GM12878 (cell line): ENCODE results near the gene KCTD2.
"Not testable (repeated sequence)": the region's sequence is repeated elsewhere in the genome, so short reads cannot be mapped to it uniquely, and the experiment has no call there.

Experiments used
- CTCF ChIP-seq, 3 experiments: IDR thresholded peaks in 2 of 3; conservative IDR thresholded peaks in 1 of 3; 2 replicates each; pipeline ENCODE4 v1.5.1; 2011; ENCODE audit warnings: low read depth in 3 of 3, low read length in 3 of 3, mild to moderate bottlenecking in 3 of 3, control low read depth in 2 of 3, moderate library complexity in 2 of 3, inconsistent platforms in 1 of 3, mixed read lengths in 1 of 3; ENCODE audit not compliant: control insufficient read depth in 2 of 3, insufficient read depth in 1 of 3; ENCODE audit errors: extremely low read depth in 1 of 3
- EGR1 ChIP-seq, 2 experiments: IDR thresholded peaks; 1 replicate in 1 of 2; 2 replicates in 1 of 2; pipeline ENCODE4 v1.6.1; 2011 to 2012; ENCODE audit warnings: low read depth in 2 of 2, low read length in 2 of 2, borderline replicate concordance in 1 of 2, mild to moderate bottlenecking in 1 of 2, moderate library complexity in 1 of 2
- HCFC1 ChIP-seq: fragments of 150-350 bp; IDR thresholded peaks from 2 replicates; pipeline ENCODE4 v1.6.1; 2014; ENCODE audit warnings: low read length
- POLR2AphosphoS5 ChIP-seq: IDR thresholded peaks from 2 replicates; pipeline ENCODE4 v1.6.1; 2011; ENCODE audit warnings: mild to moderate bottlenecking, low read length, inconsistent platforms
- TCF3 ChIP-seq: IDR thresholded peaks from 2 replicates; pipeline ENCODE4 v1.6.1; 2012; ENCODE audit warnings: low read depth, mild to moderate bottlenecking, low read length, borderline replicate concordance; ENCODE audit not compliant: insufficient read depth
- ZNF274 ChIP-seq: IDR thresholded peaks from one replicate; pipeline ENCODE4 v1.8.0; 2011; ENCODE audit not compliant: insufficient read length, insufficient read depth

DNA sequence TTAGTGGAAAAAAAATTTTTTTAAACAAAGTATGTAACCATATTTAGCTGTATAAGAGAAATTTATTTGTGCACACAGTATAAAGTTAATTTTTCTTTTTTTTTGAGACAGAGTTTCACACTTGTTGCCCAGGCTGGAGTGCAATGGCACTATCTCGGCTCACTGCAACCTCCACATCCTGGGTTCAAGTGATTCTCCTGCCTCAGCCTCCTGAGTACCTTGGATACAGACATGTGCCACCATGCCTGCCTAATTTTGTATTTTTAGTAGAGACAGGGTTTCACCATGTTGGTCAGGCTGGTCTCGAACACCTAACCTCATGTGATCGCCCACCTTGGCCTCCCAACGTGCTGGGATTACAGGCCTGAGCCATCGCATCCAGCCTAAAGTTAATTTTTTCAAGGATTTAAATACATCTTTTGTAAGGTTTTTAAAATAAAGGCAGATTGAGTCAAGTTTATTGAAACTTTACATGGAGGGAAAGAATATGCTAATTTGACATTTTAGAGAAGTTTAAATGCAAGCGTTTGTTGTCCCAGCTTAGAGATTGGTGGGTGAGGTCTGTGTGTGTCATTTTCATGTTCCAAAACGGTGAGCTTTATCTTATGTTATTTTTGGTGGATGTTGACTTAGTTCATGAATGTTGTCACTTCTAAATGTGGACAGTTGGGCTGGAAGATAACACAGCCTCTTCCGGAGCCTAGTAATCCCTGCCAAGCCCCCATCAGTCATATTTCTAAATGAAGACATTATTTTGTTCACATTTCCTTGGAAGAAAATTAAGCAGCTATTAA is 24.6 kb downstream of the KCTD2 start:
- not testable (repeated sequence) for TF ChIP-seq HCFC1; TCF3; CTCF (IDR thresholded peaks at IDR 0.05 in 2 of 3, conservative IDR thresholded peaks at IDR 0.05 in 1 of 3; ENCODE audit: control insufficient read depth in 2 of 3, extremely low read depth in 1 of 3, insufficient read depth in 1 of 3, low read depth in 3 of 3, low read length in 3 of 3); POLR2AphosphoS5; EGR1 (IDR thresholded peaks at IDR 0.05; ENCODE audit: borderline replicate concordance in 1 of 2, low read depth in 2 of 2, low read length in 2 of 2); ZNF274
